Spleen (tissue), 7 donors: ENCODE measurements around the gene PGLYRP1.

Source experiments
- CTCF ChIP-seq, 11 experiments: fragments of 200-600 bp in 7 of 11; fragments of 450-650 bp in 4 of 11; sonication (generic) in 4 of 11; IDR thresholded peaks in 8 of 11; conservative IDR thresholded peaks in 3 of 11; 1 replicate in 7 of 11; 2 replicates in 4 of 11; pipeline versions ENCODE4 v1.4.0 to v1.8.0; 2016 to 2021; ENCODE audit warnings: antibody characterized with exemption in 11 of 11, inconsistent platforms in 4 of 11, mild to moderate bottlenecking in 1 of 11
- POLR2A ChIP-seq, 3 donors: fragments of 450-650 bp; IDR thresholded peaks; one replicate each; pipeline ENCODE4 v1.5.1; 2017; ENCODE audit warnings: antibody characterized with exemption in 3 of 3, mild to moderate bottlenecking in 1 of 3
- POLR2AphosphoS5 ChIP-seq, 3 donors: sonication (generic); formaldehyde crosslinking; IDR thresholded peaks; one replicate each; pipeline ENCODE4 v1.5.1; 2017; ENCODE audit warnings: antibody characterized with exemption in 3 of 3
- donor health status: DM: no; HTN: no; CAD: no; lungs with moderate emphysema.
- donor health status: DM: no; HTN: no; CAD: no.
- donor health status: DM: no; HTN: no; CAD: no.

- no peak for TF ChIP-seq CTCF (IDR thresholded peaks at IDR 0.05 in 8 of 11, conservative IDR thresholded peaks at IDR 0.05 in 3 of 11)
- no peak for TF ChIP-seq POLR2AphosphoS5 (IDR thresholded peaks at IDR 0.05)
- TF ChIP-seq POLR2A (IDR thresholded peaks at IDR 0.05): no peak
These were observed 4.1 kb downstream of the PGLYRP1 start for GRCh38 chr19:46018729-46019251.
